ENCODE data around the gene DOK7. TPM values are rescaled to one million over a fixed set of nuclear protein-coding genes. Genes with fewer than 3 reads are reported as not detected.
A peak's percentile ranks its signal among the peaks of the same experiment; 100 is the strongest.
"Not testable (repeated sequence)": the region's sequence is repeated elsewhere in the genome, so short reads cannot be mapped to it uniquely, and the experiment has no call there.

Gene DOK7
- total and polyA plus RNA-seq, 9 donors: 11.4 to 23.9 (median 17.6) TPM

GRCh38 chr4:3531879-3532750, 69.0 kb downstream of the DOK7 start, which contains the start of gene LRPAP1:
Gene LRPAP1 (minus strand): TSS chr4:3532422. CDS start chr4:3532412, 10 bp downstream.
- peak within 1 kb of the TSS; percentile 59 for H3K27ac ChIP-seq (ENCODE audit: low read length)
- no peaks in the 10 kb centered on the region for H3K9me3 ChIP-seq (replicated peaks; ENCODE audit: control insufficient read depth, low read depth, low read length)
- H3K4me1 ChIP-seq (ENCODE audit: control insufficient read depth, insufficient read depth, low read length): peaks cover 25% of the 10 kb centered on the region
- peak within 1 kb of the TSS; percentile 89 for H3K4me3 ChIP-seq (ENCODE audit: low read length)
- H3K36me3 ChIP-seq (ENCODE audit: control insufficient read depth, insufficient read depth, low read length): peaks cover 26% of the 10 kb centered on the region
- under 1% methylated on average over 74 of the region's 84 CpGs for WGBS (ENCODE audit: insufficient coverage)
- DNase-seq: peak; percentile 96
- H3K27me3 ChIP-seq (ENCODE audit: control insufficient read depth, insufficient read depth, low read length): no peaks in the 10 kb centered on the region

GRCh38 chr4:3532751-3533422, 69.8 kb downstream of the DOK7 start:
- H3K4me3 ChIP-seq (ENCODE audit: low read length): peak overlapping the region; percentile 89
- H3K36me3 ChIP-seq (ENCODE audit: control insufficient read depth, insufficient read depth, low read length): peaks cover 18% of the 10 kb centered on the region
- no peaks in the 10 kb centered on the region for H3K9me3 ChIP-seq (replicated peaks; ENCODE audit: control insufficient read depth, low read depth, low read length)
- H3K4me1 ChIP-seq (ENCODE audit: control insufficient read depth, insufficient read depth, low read length): peaks cover 25% of the 10 kb centered on the region
- no peak for DNase-seq
- H3K27me3 ChIP-seq (ENCODE audit: control insufficient read depth, insufficient read depth, low read length): no peaks in the 10 kb centered on the region
- WGBS (ENCODE audit: insufficient coverage): 8% methylated on average over 38 of the region's 42 CpGs
- no peak overlapping the region for H3K27ac ChIP-seq (ENCODE audit: low read length)

GRCh38 chr4:3533423-3533820, 70.3 kb downstream of the DOK7 start:
- DNase-seq: no peak
- H3K9me3 ChIP-seq (replicated peaks; ENCODE audit: control insufficient read depth, low read depth, low read length): no peaks in the 10 kb centered on the region
- H3K4me1 ChIP-seq (ENCODE audit: control insufficient read depth, insufficient read depth, low read length): peaks cover 25% of the 10 kb centered on the region
- H3K4me3 ChIP-seq (ENCODE audit: low read length): no peak overlapping the region
- no peak overlapping the region for H3K27ac ChIP-seq (ENCODE audit: low read length)
- peaks cover 12% of the 10 kb centered on the region for H3K36me3 ChIP-seq (ENCODE audit: control insufficient read depth, insufficient read depth, low read length)
- WGBS (ENCODE audit: insufficient coverage): 90% methylated on average over 2 of the region's 7 CpGs
- no peaks in the 10 kb centered on the region for H3K27me3 ChIP-seq (ENCODE audit: control insufficient read depth, insufficient read depth, low read length)

GRCh38 chr4:3535812-3536211, 72.7 kb downstream of the DOK7 start:
- H3K4me1 ChIP-seq (ENCODE audit: control insufficient read depth, insufficient read depth, low read length): peaks cover 17% of the 10 kb centered on the region
- H3K27me3 ChIP-seq (ENCODE audit: control insufficient read depth, insufficient read depth, low read length); H3K27ac ChIP-seq (ENCODE audit: low read length); H3K9me3 ChIP-seq (replicated peaks; ENCODE audit: control insufficient read depth, low read depth, low read length); DNase-seq; H3K36me3 ChIP-seq (ENCODE audit: control insufficient read depth, insufficient read depth, low read length); H3K4me3 ChIP-seq (ENCODE audit: low read length): not testable (repeated sequence)
- 84% methylated on average over 6 of the region's 10 CpGs for WGBS (ENCODE audit: insufficient coverage)

DNA sequence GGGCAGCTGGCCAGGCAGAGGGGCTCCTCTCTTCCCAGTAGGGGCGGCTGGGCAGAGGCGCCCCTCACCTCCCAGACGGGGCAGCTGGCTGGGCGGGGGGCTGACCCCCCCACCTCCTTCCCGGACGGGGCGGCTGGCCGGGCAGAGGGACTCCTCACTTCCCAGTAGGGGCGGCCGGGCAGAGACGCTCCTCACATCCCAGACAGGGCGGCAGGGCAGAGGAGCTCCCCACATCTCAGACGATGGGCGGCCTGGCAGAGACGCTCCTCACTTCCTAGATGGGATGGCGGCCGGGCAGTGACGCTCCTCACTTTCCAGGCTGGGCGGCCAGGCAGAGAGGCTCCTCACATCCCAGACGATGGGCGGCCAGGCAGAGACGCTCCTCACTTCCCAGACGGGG, 75.8 kb downstream of the DOK7 start:
- H3K36me3 ChIP-seq (ENCODE audit: control insufficient read depth, insufficient read depth, low read length); H3K4me3 ChIP-seq (ENCODE audit: low read length); DNase-seq; H3K9me3 ChIP-seq (replicated peaks; ENCODE audit: control insufficient read depth, low read depth, low read length); H3K4me1 ChIP-seq (ENCODE audit: control insufficient read depth, insufficient read depth, low read length); H3K27me3 ChIP-seq (ENCODE audit: control insufficient read depth, insufficient read depth, low read length); H3K27ac ChIP-seq (ENCODE audit: low read length): not testable (repeated sequence)
- WGBS (ENCODE audit: insufficient coverage): 98% methylated on average over 8 of the region's 23 CpGs

DNA sequence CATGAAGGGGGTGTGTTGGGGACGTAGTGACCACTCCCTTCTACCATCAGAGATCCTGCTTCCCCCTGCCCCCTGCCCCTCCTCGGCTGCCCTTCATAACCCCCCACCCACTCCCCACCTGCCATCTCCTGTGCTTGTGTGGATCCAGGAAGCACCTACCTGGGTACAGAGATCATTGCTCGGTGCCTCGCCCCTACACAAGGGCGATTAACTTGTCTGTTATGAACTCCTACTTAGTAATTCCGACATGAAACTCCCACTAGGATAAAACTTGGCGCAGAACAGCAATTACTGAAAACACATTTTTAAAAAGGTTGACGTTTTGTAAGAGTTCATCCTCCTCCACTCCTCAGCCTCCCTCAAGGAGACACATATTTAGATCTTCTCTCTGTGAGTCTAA, 80.3 kb downstream of the DOK7 start:
- 73% methylated on average over 3 of the region's 8 CpGs for WGBS (ENCODE audit: insufficient coverage)
- not testable (repeated sequence) for DNase-seq; H3K4me1 ChIP-seq (ENCODE audit: control insufficient read depth, insufficient read depth, low read length); H3K27me3 ChIP-seq (ENCODE audit: control insufficient read depth, insufficient read depth, low read length); H3K36me3 ChIP-seq (ENCODE audit: control insufficient read depth, insufficient read depth, low read length); H3K27ac ChIP-seq (ENCODE audit: low read length); H3K4me3 ChIP-seq (ENCODE audit: low read length); H3K9me3 ChIP-seq (replicated peaks; ENCODE audit: control insufficient read depth, low read depth, low read length)

Other genes with a start within 250 kb of the DOK7 start
- 0.89 TPM for gene MSANTD1, start 214.1 kb upstream of the DOK7 start, total RNA-seq
- gene MSANTD1, start 214.1 kb upstream of the DOK7 start, polyA plus RNA-seq (ENCODE audit: insufficient read depth in 1 of 8, insufficient read length in 8 of 8, low replicate concordance in 1 of 8): under 1 TPM; 0.25 to 0.88 (median 0.66) TPM
- gene RGS12, start 170.3 kb upstream of the DOK7 start, total RNA-seq: 25.2 TPM
- gene RGS12, start 170.3 kb upstream of the DOK7 start, polyA plus RNA-seq (ENCODE audit: insufficient read depth in 1 of 8, insufficient read length in 8 of 8, low replicate concordance in 1 of 8): 10 to 100 TPM; 26.8 to 49.2 (median 35.3) TPM
- 0.80 TPM for gene HGFAC, start 21.3 kb upstream of the DOK7 start, total RNA-seq
- gene HGFAC, start 21.3 kb upstream of the DOK7 start, polyA plus RNA-seq (ENCODE audit: insufficient read depth in 1 of 8, insufficient read length in 8 of 8, low replicate concordance in 1 of 8): 1 to 10 TPM in 6 of 8 donors, under 1 TPM in 2; 0.51 to 2.5 (median 1.6) TPM
- gene LRPAP1, start 69.1 kb downstream of the DOK7 start, total RNA-seq: 99.1 TPM
- 10 to 100 TPM; 72.4 to 94.7 (median 90.0) TPM for gene LRPAP1, start 69.1 kb downstream of the DOK7 start, polyA plus RNA-seq (ENCODE audit: insufficient read depth in 1 of 8, insufficient read length in 8 of 8, low replicate concordance in 1 of 8)

Data from muscle of leg (tissue), 11 donors.